HG03469 (cell line): ENCODE results near the gene FAM177A1.
"Not testable (repeated sequence)": the region's sequence is repeated elsewhere in the genome, so short reads cannot be mapped to it uniquely, and the experiment has no call there.

ENCODE experiments used
- ATAC-seq: cut with Tn5 transposase; IDR thresholded peaks from one replicate; pipeline ENCODE4 v1.9.1; 2021; ENCODE audit warnings: mild to moderate bottlenecking, moderate library complexity, moderate number of reproducible peaks; ENCODE audit not compliant: unreplicated experiment

The FAM177A1 gene

GRCh38 chr14:35046048-35046750, at the start of gene FAM177A1:
TSS of gene FAM177A1 (plus strand) at chr14:35046272. CDS start at chr14:35046464, 192 bp downstream.
- ATAC-seq, result peak; percentile 80

- no peak for ATAC-seq
Measured at GRCh38 chr14:34997762-34998161, 48.3 kb upstream of the FAM177A1 start.

- ATAC-seq, result no peak
Measured at GRCh38 chr14:34999500-34999899, 46.6 kb upstream of the FAM177A1 start.

- ATAC-seq, result no peak
Measured at GRCh38 chr14:35001621-35002020, 44.5 kb upstream of the FAM177A1 start.

GRCh38 chr14:35004839-35005238, 41.2 kb upstream of the FAM177A1 start:
- ATAC-seq, result no peak

GRCh38 chr14:35016568-35016967, 29.5 kb upstream of the FAM177A1 start:
- no peak for ATAC-seq

GRCh38 chr14:35020713-35021112, 25.4 kb upstream of the FAM177A1 start:
- no peak for ATAC-seq

- no peak for ATAC-seq
Measured at GRCh38 chr14:35028435-35028834, 17.6 kb upstream of the FAM177A1 start.

- ATAC-seq, result no peak
Measured at GRCh38 chr14:35032562-35032961, 13.5 kb upstream of the FAM177A1 start.

- ATAC-seq, result no peak
Measured at GRCh38 chr14:35034440-35034833, 11.6 kb upstream of the FAM177A1 start.

- not testable (repeated sequence) for ATAC-seq
Measured at GRCh38 chr14:35034944-35035554, 11.0 kb upstream of the FAM177A1 start.

- ATAC-seq, result not testable (repeated sequence)
Measured at GRCh38 chr14:35038312-35038711, 7.8 kb upstream of the FAM177A1 start.

GRCh38 chr14:35042632-35043031, 3.4 kb upstream of the FAM177A1 start:
- ATAC-seq, result no peak

- ATAC-seq, result no peak
Measured at GRCh38 chr14:35043046-35043445, 3.0 kb upstream of the FAM177A1 start.

- no peak for ATAC-seq
Measured at GRCh38 chr14:35044939-35045797, 904 bp upstream of the FAM177A1 start.

GRCh38 chr14:35045798-35046047, 349 bp upstream of the FAM177A1 start:
- no peak for ATAC-seq

- ATAC-seq, result peak; percentile 17
Measured at GRCh38 chr14:35046751-35047536, 872 bp downstream of the FAM177A1 start.

- no peak for ATAC-seq
Measured at GRCh38 chr14:35047976-35048513, 2.0 kb downstream of the FAM177A1 start.

GRCh38 chr14:35050652-35051051, 4.6 kb downstream of the FAM177A1 start:
- ATAC-seq, result no peak

- ATAC-seq, result no peak
Measured at GRCh38 chr14:35051796-35052195, 5.7 kb downstream of the FAM177A1 start.

GRCh38 chr14:35052637-35053036, 6.6 kb downstream of the FAM177A1 start:
- ATAC-seq, result no peak
